Astrocyte of the cerebellum (primary cell): ENCODE data around the gene XPO5.

Experiments used
- DNase-seq: peaks from one replicate; pipeline ENCODE4 v3.0.0-alpha.2; 2011; ENCODE audit warnings: low read depth
- H3K4me3 ChIP-seq: 2 replicates; pipeline ENCODE4 v1.5.1; 2011; ENCODE audit warnings: mild to moderate bottlenecking, low read depth, low read length, moderate library complexity
- in situ Hi-C: cut with HindIII; loops from 2 replicates; pipeline ENCODE4 v1.10.0; 2017; ENCODE audit warnings: low sequenced_read_pairs
- TF ChIP-seq, protein P1 (sequence below): IDR thresholded peaks from 2 replicates; pipeline ENCODE4 v1.5.1; 2012; ENCODE audit warnings: low read length, low read depth, moderate library complexity, mild to moderate bottlenecking; ENCODE audit errors: missing control alignments

The XPO5 gene

DNA sequence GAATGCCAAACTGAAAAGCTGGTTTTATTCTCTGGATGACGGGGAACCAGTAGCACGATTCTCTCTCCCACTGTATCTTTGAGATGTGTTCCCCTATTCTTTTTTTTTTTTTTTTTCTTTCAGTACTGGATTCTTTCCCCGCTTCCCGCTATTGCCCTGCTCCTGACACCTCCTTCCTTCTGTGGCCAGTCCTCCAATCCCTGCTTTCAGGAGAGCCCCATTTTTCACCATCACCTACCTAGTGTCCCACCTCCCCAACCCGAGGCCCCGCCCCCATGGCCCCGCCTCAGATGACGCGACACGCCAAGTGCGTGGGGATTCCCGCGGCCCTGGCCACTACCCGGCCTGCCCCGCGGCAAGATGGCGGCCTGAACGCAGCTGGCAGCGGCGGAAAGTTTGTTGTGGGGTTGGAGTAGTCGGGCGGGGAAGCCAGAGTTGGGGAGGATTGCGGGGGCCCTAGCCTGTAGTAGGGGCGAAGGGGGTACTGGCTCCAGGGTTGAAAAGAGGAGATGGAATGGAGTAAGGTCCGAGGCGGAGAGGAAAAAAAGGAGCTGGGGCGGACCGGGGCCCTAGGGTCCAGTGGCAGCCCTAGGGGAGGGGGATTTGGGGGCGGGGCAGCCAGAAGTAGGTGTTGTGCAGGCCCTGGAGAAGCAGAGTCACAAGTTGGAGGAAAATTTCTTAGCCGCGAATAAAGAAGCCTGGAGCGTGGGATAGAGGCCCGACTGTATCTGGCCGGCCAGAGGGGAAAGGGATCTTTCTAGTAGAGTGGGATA lies 98.4 kb downstream of the XPO5 start, which contains the start of gene TJAP1:
Gene TJAP1 (plus strand): TSS at position 336 of the 773 bp plus-strand sequence. CDS start 21,432 bp downstream, outside the sequence.
- TF ChIP-seq, protein P1, sequence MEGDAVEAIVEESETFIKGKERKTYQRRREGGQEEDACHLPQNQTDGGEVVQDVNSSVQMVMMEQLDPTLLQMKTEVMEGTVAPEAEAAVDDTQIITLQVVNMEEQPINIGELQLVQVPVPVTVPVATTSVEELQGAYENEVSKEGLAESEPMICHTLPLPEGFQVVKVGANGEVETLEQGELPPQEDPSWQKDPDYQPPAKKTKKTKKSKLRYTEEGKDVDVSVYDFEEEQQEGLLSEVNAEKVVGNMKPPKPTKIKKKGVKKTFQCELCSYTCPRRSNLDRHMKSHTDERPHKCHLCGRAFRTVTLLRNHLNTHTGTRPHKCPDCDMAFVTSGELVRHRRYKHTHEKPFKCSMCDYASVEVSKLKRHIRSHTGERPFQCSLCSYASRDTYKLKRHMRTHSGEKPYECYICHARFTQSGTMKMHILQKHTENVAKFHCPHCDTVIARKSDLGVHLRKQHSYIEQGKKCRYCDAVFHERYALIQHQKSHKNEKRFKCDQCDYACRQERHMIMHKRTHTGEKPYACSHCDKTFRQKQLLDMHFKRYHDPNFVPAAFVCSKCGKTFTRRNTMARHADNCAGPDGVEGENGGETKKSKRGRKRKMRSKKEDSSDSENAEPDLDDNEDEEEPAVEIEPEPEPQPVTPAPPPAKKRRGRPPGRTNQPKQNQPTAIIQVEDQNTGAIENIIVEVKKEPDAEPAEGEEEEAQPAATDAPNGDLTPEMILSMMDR = no peak

DNA sequence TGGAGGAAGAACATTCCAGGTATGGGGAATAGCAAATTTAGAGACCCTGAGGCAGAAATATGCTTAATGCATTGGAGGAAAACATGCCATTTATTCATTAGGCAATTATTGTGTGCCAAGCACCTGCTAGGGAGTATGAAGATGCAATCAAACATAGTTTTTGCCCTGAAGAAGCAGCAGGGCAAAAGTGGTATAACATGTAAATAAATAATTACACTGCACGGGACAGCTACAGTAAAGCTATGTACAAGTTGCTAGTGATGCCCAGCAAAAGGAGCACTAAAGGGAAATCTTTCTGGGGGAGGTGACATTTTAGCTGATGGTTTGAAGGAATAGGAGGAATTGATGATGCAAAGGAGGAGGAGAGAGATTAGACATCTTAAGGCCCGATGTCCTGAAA lies 99.1 kb downstream of the XPO5 start:
- no peak for DNase-seq
- H3K4me3 ChIP-seq = peak overlapping the region; percentile 68
- TF ChIP-seq, protein P1 = no peak
- in situ Hi-C loops = no loop called here

More for the DNA sequence above, 98.4 kb downstream of the XPO5 start, which contains the start of gene TJAP1:
- peak within 1 kb of the TSS; percentile 68 for H3K4me3 ChIP-seq
- in situ Hi-C loops = no loop called here
- DNase-seq = peak; percentile 68

DNA sequence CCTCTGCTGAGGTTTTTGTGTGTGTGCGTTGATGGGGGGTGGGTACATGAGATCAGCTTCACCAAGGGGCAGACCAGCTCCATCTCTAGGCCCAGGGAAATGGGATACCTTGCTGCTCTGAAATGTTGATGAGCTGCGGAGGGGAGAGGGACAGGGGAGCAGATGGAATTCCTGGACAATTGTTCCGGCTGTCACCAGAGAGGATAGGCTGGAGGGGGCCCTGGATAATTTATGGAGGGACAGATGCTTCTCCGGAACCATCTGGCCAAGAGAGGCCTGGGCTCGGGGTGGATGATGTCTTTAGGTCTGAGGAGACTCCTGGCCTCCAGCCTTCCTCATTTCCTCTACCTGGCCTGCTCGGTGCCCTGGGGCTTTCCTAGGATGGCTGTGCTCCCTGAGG lies 100.3 kb downstream of the XPO5 start:
- in situ Hi-C loops = no loop called here
- TF ChIP-seq, protein P1 = no peak
- H3K4me3 ChIP-seq = no peak overlapping the region
- no peak for DNase-seq

DNA sequence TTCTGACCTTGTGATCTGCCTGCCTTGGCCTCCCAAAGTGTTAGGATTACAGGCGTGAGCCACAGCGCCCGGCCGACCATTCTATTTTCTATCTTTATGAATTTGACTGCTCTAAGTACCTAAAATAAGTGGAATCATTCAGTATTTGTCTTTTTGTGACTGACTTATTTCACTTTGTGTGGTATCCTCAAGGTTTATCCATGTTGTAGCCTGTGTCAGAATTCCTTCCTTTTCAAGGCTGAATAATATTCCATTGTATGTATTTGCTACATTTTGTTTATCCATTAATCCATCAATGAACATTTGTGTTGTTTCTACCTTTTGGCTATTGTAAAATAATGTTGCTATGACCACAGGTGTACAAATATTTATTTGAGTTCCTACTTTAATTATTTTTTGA lies 103.3 kb downstream of the XPO5 start:
- in situ Hi-C loops = no loop called here

More for the DNA sequence above, 103.3 kb downstream of the XPO5 start:
- no peak overlapping the region for H3K4me3 ChIP-seq
- DNase-seq = no peak
- TF ChIP-seq, protein P1 = no peak
